Prostate gland (tissue), 2 donors: Measurements from ENCODE around the gene CELF4. TPM values are rescaled to one million over a fixed set of nuclear protein-coding genes. Genes with fewer than 3 reads are reported as not detected.

ENCODE experiments used
- DNase-seq: peaks from one replicate; pipeline ENCODE4 v3.0.0-alpha.2; 2019; ENCODE audit warnings: low spot score
- H3K27ac ChIP-seq, 2 donors: fragments of 200-600 bp; sonication (generic); 2 replicates each; pipeline ENCODE4 v1.5.1; 2017 to 2019
- H3K27me3 ChIP-seq: fragments of 200-600 bp; sonication (generic); replicated peaks from 2 replicates; pipeline ENCODE4 v1.5.1; 2019; ENCODE audit not compliant: insufficient read depth
- H3K36me3 ChIP-seq, 2 donors: fragments of 200-600 bp; sonication (generic); 1 replicate in 1 of 2; 2 replicates in 1 of 2; pipeline versions ENCODE4 v1.5.1 to v1.8.1; 2017 to 2019
- H3K4me1 ChIP-seq: fragments of 200-600 bp; sonication (generic); replicated peaks from 2 replicates; pipeline ENCODE4 v1.5.1; 2019
- H3K4me3 ChIP-seq, 2 donors: fragments of 200-600 bp; sonication (generic); 2 replicates each; pipeline ENCODE4 v1.5.1; 2017 to 2019
- H3K9me3 ChIP-seq: fragments of 200-600 bp; sonication (generic); 2 replicates; pipeline ENCODE4 v1.5.1; 2017
- CTCF ChIP-seq, 4 experiments: fragments of 200-600 bp in 2 of 4; fragments of 450-650 bp in 2 of 4; sonication (generic) in 2 of 4; IDR thresholded peaks; 1 replicate in 3 of 4; 2 replicates in 1 of 4; pipeline ENCODE4 v1.5.1; 2016 to 2019; ENCODE audit warnings: antibody characterized with exemption in 4 of 4, mild to moderate bottlenecking in 2 of 4, moderate library complexity in 2 of 4
- POLR2A ChIP-seq: fragments of 450-650 bp; IDR thresholded peaks from one replicate; pipeline ENCODE4 v1.6.1; 2016; ENCODE audit warnings: antibody characterized with exemption, mild to moderate bottlenecking
- POLR2AphosphoS5 ChIP-seq: sonication (generic); formaldehyde crosslinking; IDR thresholded peaks from one replicate; pipeline ENCODE4 v1.6.1; 2017; ENCODE audit warnings: antibody characterized with exemption
- WGBS: methylation state at CpG from one replicate; pipeline ENCODE4 v1.1.5; 2018; 5-methylcytosine and 5-hydroxymethylcytosine counted together
- intact Hi-C: fragments of 100-400 bp; cut with DNase I; formaldehyde crosslinking; loops from one replicate; pipeline ENCODE4 v1.14.2; 2022
- total RNA-seq, 2 donors: library from RNA; depleted of rRNA; stranded (reverse); fragments of >200 nt; gene quantifications; one replicate each; pipeline ENCODE4 v1.1.0, GENCODE V29; 2016

Gene CELF4
- total RNA-seq, 2 donors from 2014 or later: 7.8 to 8.5 TPM

GRCh38 chr18:37385846-37386778 is 179.5 kb downstream of the CELF4 start:
- TF ChIP-seq CTCF (IDR thresholded peaks at IDR 0.05) (peak; percentile 46 to 81 (median 60)), POLR2A (no peak)
- no peaks in the 10 kb centered on the region for H3K4me1 ChIP-seq
- H3K9me3 ChIP-seq: no peaks in the 10 kb centered on the region
- no peak overlapping the region for H3K27ac ChIP-seq
- WGBS: 89% methylated on average over 9 of the region's 9 CpGs
- H3K27me3 ChIP-seq: no peaks in the 10 kb centered on the region
- DNase-seq: no peak
- no peak overlapping the region for H3K4me3 ChIP-seq
- H3K36me3 ChIP-seq: no peaks in the 10 kb centered on the region
- intact Hi-C loops: loop anchor here (5.0 kb wide), 1 partner anchor 151 kb away; no protein-coding TSS in a partner anchor

- intact Hi-C loops: no loop called here
- DNase-seq: no peak
Measured at GRCh38 chr18:37383846-37384595, 181.6 kb downstream of the CELF4 start.

GRCh38 chr18:37383036-37383785 is 182.4 kb downstream of the CELF4 start:
- no peak for DNase-seq
- intact Hi-C loops: no loop called here
- Histone ChIP-seq H3K4me1 (no peaks in the 10 kb centered on the region), H3K4me3 (no peak overlapping the region), H3K27me3 (no peaks in the 10 kb centered on the region), H3K36me3 (no peaks in the 10 kb centered on the region), H3K27ac (no peak overlapping the region), H3K9me3 (no peaks in the 10 kb centered on the region)
- TF ChIP-seq CTCF (IDR thresholded peaks at IDR 0.05) (no peak), POLR2A (no peak), POLR2AphosphoS5 (no peak)
- 58% methylated on average over 8 of the region's 8 CpGs for WGBS

More at GRCh38 chr18:37383846-37384595, 181.6 kb downstream of the CELF4 start:
- 50% methylated on average over 17 of the region's 17 CpGs for WGBS
- no peaks in the 10 kb centered on the region for H3K9me3 ChIP-seq
- H3K36me3 ChIP-seq: no peaks in the 10 kb centered on the region
- H3K27me3 ChIP-seq: no peaks in the 10 kb centered on the region
- no peak overlapping the region for H3K4me3 ChIP-seq
- TF ChIP-seq POLR2AphosphoS5 (no peak), POLR2A (no peak), CTCF (IDR thresholded peaks at IDR 0.05) (no peak)
- no peaks in the 10 kb centered on the region for H3K4me1 ChIP-seq
- H3K27ac ChIP-seq: no peak overlapping the region

- WGBS: 95% methylated on average over 2 of the region's 2 CpGs
- intact Hi-C loops: no loop called here
Measured at GRCh38 chr18:37381554-37381953, 184.0 kb downstream of the CELF4 start.

More at GRCh38 chr18:37381554-37381953, 184.0 kb downstream of the CELF4 start:
- no peaks in the 10 kb centered on the region for H3K36me3 ChIP-seq
- H3K4me1 ChIP-seq: no peaks in the 10 kb centered on the region
- no peaks in the 10 kb centered on the region for H3K27me3 ChIP-seq
- no peak for DNase-seq
- no peak overlapping the region for H3K4me3 ChIP-seq
- TF ChIP-seq POLR2A: no peak
- TF ChIP-seq CTCF (IDR thresholded peaks at IDR 0.05): no peak
- TF ChIP-seq POLR2AphosphoS5: no peak
- no peak overlapping the region for H3K27ac ChIP-seq
- no peaks in the 10 kb centered on the region for H3K9me3 ChIP-seq
